Kidney capillary endothelial cell (primary cell): ENCODE data around the gene RPAP3.

ENCODE experiments used
- DNase-seq: peaks from one replicate; pipeline ENCODE4 v3.0.0-alpha.2; 2018; ENCODE audit warnings: low spot score

Gene RPAP3

GRCh38 chr12:47705566-47706425, at the start of gene RPAP3:
RPAP3 (minus strand) TSS chr12:47706030; CDS start chr12:47702840, 3,190 bp downstream.
- DNase-seq: peak; percentile 92

DNA sequence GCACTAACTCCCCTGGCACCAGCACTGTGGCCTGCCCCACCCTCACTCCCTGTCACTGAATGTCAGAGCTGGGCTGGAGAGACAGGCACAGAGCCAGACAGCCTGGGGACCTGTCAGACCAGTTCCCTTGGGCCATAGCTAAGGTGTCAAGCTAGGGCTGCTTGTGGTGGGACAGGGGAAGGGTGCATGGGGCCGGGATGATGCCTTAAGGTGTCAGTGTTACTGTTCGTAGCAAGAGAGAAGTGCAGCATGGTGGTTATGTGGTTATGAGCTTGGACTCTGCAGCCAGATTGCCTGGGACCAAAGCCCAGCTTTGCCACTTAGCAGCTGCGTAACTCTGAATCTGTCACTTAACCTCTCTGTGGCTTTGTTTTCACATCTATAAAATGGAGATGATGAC, 49.1 kb upstream of the RPAP3 start:
- DNase-seq: no peak

DNA sequence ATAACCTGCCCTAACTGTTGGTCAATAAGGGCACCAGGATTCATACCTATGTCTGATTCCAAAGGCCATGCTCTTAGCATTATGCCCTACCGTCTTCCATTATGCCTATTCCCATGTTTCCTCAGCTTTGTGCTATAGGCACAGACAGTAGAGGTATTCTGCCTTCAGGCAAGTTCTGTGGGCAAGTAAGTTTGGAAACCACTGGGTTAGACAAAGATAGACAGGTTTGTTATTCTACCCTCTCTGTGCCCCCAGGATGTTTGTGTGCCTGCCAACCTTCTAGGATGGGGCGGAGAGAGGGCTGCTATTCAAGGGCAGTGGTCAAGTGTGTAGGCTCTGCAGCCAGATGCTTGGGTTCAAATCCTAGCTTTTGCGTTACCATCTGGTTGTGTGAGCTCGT, 48.3 kb upstream of the RPAP3 start:
- DNase-seq: no peak

GRCh38 chr12:47753021-47754001, 47.5 kb upstream of the RPAP3 start:
- peak; percentile 87 for DNase-seq

DNA sequence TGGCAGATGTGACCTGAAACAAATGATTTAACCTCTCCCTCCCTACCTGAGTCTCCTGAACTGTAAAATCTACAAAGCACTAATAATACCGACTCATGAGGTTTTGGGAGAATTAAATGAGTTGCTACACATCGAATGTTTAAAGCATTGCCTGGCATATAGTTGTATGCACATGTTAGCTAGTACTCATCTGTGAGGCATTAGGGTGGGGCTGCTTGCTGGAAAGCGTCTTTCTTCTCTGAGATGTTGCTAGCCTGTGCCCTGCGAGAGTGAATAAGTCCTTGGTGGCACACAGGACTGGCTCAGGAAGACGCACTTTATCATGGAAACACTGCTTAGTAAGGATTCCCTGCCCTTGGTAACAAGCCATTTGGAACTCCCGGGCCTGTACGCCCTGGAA, 46.7 kb upstream of the RPAP3 start:
- DNase-seq: no peak

DNA sequence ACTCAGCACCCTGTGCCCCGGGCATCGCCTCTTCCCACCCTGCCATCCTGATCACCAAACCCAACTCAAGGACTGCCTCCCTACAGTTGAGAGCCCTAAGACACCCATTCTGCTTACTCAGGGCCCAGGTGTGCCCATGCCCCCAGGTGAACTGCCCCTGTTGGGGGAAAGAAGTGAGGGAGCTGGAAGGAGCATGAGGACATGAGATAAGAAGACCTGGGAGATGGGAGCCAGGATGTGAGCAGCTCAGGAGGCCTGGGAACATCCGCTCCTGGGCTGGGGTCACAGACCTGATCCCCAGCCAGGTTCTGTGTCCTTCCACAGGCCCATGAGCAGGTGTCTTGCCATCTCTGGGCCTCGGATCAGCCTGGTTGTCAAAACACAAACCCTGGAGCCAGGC, 46.3 kb upstream of the RPAP3 start:
- DNase-seq: no peak

GRCh38 chr12:47751561-47751960, 45.7 kb upstream of the RPAP3 start:
- DNase-seq: no peak

DNA sequence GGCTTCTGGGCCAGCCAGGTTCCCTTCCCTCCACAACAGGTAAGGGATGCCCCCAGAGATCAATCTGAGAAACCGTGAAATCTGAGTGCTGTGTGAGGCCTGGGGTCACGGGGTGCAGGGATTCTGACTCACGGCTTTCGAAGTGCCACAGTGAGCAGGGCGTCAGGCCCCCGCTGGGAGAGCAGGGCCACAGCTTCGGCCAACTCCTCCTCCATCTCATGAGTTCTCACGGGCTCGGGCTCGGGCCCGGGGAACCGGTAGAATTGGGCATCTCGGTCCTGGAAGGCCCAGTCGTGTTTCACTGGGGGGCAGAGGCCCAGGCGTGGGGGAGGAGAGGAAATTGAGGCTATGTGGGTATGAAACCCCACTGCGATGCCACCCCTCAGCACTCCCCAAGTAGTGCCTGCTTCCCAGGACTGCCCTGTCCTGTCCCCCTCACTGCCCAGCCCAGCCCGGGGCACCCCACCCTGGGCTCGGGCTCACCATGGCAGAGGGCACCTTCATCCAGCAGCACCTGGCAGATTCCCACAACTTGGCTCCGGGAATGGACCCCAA, 45.2 kb upstream of the RPAP3 start:
- DNase-seq: no peak

- no peak for DNase-seq
Measured at GRCh38 chr12:47750229-47750798, 44.5 kb upstream of the RPAP3 start.

GRCh38 chr12:47748899-47749298, 43.1 kb upstream of the RPAP3 start:
- DNase-seq: no peak

GRCh38 chr12:47748507-47748828, 42.6 kb upstream of the RPAP3 start:
- DNase-seq: no peak

- no peak for DNase-seq
Measured at GRCh38 chr12:47747596-47748506, 42.0 kb upstream of the RPAP3 start.

- no peak for DNase-seq
Measured at GRCh38 chr12:47747126-47747525, 41.3 kb upstream of the RPAP3 start.

- no peak for DNase-seq
Measured at GRCh38 chr12:47746523-47746922, 40.7 kb upstream of the RPAP3 start.

DNA sequence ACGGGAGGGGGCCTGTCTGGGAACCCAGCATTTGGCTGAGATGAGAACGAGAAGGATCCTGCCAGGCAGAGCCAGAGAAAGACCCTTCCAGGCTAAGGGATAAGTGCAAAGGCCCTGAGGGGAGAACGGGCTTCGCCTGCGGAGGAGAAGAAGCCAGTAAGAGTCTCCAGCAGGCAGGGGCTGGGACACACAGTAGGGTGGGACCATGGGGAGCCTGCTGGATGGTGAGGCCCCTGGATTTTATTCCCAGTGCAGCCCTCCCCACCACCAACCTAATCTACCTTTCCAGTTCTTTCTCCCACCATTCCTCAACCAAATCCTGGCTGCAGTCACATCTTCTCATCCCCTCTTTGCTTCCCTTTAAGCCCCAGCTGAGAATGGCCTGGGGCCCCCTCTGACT, 40.2 kb upstream of the RPAP3 start:
- DNase-seq: no peak

DNA sequence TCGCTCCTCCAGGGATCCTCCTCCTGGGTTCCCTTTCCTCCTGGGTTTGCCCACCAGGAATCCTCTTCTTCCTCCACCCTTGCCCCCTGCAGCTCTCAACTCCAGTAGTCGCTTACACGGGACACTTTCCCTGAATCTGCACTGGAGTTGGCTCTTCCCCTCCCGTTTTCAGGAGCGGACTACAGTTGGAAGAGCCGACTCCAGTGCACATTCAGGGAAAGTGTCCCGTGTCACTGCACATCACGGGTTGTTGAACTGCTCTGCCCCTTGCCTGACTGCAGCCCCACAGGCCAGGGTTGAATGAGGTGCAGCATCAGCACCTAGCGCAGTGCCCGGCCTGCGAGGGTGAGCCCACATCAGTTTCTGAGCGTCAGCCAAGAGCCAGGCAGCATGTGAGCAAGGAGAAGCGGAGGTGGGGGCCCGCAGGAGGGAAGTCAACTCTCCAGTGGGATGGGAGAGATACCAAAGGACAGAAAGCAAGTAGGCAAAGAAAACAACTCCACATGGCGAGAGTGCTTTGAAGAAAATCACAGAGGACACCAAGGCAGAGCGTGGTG, 39.7 kb upstream of the RPAP3 start:
- DNase-seq: no peak

DNA sequence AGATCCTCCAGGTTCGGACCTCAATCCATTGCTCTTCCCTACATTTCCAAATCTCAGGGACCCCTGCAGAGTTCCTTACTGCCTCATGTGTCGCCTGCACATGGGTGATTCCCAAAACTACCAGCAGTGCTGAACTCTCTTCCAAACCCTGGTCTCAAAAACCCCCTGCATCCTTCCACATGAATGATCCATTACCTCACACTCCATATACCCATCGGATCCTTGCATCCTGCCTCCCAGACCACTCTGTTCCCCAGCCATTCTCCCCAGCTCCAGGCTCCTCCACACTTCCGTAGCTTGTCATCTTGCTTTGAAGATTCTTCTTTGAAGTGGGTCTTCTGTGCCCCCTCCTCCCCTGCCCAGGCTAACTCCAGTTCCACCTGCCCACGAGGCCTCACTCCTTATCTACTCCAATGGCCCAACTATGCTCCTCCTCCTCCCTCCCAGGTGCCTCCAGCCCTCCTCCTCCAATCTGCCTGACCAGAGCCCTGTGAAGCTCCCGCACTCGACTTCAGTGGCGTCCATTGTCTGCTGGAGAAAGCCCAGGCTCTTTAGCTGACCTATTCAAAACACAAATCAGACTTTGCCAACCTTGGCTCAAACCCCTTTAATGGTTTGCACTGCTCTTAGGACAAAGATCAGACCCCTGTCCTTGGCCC, 39.1 kb upstream of the RPAP3 start:
- no peak for DNase-seq

- DNase-seq: no peak
Measured at GRCh38 chr12:47744005-47744651, 38.3 kb upstream of the RPAP3 start.

GRCh38 chr12:47743311-47743860, 37.6 kb upstream of the RPAP3 start:
- DNase-seq: no peak
